GM19463 (cell line): ENCODE results near the gene C3orf70.

Source experiments
- ATAC-seq: cut with Tn5 transposase; IDR thresholded peaks from one replicate; pipeline ENCODE4 v1.9.1; 2021; ENCODE audit warnings: mild to moderate bottlenecking, moderate library complexity; ENCODE audit not compliant: unreplicated experiment

C3orf70 gene

DNA sequence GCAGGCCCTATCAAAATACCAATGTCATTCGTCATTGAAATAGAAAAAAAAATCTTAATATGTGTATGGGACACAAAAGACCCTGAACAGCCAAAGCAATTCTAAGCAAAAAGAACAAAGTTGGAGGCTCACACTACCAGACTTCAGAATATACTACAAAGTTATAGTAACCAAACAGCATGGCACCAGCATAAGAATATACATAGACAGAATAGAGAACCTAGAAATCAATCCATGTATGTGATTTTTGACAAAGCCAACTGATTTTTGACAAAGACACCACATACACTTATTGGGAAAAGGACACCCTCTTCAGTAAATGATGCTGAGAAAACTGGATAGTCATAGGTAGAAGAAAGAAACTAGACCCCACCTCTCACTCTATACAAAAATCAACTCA is 95.0 kb downstream of the C3orf70 start:
- ATAC-seq, result no peak

DNA sequence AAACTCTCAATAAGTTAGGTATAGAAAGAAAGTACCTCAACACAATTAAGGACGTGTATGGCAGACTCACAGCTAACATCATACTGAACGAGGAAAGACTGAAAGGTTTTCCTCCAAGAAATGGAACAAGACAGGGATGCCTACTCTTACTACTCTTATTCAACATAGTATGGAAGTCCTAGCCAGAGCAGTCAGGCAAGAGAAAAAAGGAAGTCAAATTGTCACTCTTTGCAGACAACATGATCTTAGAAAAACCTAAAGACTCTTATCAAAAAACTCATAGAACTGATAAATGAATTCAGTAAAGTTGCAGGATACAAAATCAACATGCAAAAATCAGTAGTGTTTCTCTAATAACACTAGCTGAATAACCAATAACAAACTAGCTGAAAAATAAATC is 96.0 kb downstream of the C3orf70 start:
- no peak for ATAC-seq

DNA sequence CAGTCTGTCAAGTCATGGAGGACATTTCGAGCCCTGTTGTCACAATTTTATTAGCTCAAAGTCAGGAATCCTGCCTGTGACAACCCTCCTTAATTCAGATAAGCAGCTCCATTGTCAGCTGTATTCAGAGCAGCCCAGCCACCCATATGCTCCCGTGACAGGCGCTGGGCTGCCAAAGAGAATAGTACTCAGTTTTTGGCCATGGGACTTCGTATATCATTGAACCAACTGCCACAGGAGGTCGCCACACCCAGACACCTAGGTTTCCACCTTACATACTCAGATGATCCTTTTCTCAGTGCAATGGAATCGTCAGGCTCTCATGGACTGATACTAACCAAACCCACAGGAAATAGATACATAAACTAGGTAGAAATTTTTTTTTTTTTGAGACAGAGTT is 100.2 kb downstream of the C3orf70 start:
- ATAC-seq, result no peak

DNA sequence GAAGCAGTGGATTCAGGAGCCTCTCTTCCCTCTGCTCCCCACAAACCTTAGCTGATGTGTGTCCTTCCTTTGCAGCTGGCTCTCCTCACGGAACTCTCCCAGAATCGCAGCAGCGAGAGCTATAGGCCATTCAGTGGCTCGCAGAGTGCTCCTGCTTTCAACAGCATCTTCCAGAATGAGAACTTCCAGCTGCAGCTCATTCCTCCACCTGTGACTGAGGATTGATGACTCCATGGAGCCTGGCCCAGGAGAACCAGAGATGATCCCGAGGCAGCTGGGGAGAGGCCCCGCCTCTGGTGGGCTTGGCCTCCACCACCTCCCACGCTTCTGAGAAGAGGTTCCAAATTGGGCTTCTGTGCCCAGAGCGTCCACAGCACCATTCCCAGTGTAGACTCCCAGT is 101.1 kb downstream of the C3orf70 start:
- ATAC-seq, result no peak

DNA sequence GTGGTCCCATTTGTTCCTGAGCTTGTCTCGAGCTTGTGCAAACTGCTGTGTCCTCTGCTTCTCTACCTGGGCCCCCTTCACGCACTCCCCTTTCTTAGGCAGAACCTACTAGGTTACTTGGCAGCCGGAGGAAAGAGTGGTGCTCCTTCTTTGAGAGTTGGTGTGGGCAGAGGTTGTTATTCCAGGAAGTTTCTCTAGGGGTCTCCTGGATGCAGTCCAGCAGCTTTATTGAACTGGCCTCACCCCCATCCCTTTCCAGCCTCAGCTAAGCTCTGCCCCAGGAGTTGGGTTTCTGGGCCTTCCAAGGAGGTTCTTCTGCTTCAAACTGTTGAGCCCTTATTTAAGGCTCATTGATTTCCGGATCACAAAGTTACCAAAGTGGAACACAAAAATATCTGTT is 103.2 kb downstream of the C3orf70 start:
- no peak for ATAC-seq

DNA sequence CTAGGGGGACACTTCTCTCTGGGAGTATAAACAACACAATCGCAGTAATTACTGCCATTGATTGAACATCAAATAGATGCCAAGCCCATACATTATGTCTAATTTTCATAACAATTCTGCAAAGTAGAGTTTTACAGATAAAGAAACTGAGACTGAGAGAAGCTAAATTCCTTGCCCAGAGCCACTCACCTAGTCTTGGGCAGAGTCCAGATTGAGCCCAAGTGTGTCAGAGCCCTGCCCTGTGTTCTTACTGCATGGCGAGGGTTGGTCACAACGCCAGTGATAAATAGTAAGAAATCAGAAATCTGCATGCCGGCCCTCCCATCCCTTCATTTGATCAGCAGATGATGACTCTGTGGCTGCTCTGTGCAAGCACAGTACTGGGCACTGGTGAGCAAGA is 106.3 kb downstream of the C3orf70 start:
- ATAC-seq, result no peak

DNA sequence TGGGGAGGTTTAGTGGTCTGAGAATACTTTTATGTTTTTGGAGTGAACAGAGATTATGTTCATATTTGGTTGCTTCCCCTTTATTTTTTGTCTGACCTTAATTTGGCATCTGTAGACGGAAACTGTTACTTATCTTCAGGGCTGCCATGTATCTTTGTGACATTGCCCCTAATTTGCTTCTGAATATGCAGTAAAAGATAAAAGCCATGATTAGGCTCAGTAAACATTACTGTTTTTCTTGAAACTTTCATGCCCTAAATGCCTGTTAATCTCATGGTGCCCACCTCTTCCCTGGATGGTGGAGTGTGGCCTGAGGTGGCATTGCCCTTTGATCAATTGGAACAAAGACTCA is 106.7 kb downstream of the C3orf70 start:
- no peak for ATAC-seq

DNA sequence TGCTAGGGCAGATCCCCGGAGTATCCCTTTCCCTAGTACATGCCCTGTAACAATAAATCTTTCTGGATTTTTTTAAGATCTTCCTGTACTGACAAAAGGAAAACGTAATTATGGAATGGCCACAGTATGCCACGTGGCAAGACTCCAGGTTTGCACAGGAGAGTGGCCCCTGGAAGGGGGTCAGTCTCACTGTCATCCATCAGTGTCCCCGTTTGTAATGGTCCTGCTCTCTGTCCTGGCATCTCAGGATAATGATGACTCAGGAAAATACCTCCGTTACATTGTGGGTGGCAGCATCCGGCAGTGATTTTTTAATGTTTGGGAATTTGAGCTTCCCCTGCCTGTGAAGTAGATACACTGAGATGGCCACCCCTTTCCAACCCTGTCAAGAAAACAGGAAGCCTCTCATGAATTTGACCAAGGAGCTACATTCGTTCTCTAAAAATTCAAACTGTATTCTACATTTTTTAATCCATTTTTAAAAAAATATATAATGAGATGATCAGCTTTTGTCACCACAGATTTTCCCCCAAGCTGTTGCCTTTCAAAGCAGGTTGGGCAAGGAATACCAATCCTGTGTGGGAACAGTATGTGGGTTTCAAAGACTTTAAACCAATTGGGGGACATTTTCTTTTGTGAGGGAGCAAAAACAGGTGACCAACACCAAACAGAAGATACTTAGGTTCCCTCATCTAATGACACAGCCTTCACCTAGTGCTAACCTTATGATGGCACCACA is 110.4 kb downstream of the C3orf70 start:
- no peak for ATAC-seq

DNA sequence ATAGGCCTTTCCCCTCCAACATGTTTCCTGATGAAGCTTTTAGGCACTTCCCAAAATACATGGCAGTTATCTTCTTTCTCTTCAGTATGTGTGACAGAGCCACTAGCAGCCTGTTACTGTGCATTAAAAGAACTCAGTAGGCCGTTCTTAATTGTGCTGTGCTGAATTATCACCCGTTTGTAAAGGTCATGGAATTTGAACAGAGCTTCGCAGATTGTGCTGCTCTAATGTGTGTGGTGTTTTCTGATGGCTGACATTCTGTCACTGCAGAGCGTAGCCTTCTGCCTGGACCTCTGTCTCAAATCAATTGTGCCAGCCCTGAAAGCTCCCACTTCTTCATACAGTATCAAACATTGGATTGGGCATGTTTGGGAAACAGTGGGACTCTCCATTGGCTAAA is 111.3 kb downstream of the C3orf70 start:
- no peak for ATAC-seq

DNA sequence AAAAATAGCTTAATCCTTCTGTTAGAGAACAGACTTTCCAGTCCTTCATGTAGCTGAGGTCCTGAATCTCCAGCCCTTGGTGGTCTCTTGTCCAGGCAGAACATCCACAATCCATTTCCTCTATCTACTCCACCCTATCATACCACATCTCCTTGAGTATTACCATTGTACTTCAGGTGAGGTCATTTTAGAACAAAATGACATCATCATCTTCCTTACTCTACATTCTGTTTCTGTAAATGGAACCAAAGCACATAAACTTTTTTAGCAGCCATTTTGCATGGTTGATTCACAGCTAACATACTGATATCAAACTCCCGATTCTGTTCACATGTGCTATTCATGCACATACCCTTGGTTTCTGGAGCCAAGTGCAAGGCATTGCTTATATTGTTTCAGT is 112.4 kb downstream of the C3orf70 start:
- ATAC-seq, result no peak

DNA sequence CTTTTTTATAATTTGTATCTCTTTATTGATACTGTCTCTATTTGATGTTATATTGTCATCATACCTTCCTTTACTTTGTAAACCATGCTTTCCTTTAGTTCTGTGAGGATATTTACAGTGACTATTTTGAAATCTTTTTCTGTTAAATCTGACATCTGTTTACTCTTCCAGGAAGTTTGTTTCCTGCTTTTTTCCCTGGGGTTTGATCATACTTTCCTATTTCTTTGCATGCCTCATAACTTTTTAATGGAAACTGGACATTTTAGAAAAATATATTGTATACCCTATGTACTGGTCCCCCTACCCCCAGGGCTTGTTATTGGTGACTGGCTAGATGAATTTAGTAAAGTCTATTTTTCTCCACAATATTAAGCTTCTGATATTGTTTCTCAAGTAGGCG is 115.1 kb downstream of the C3orf70 start:
- ATAC-seq, result no peak

DNA sequence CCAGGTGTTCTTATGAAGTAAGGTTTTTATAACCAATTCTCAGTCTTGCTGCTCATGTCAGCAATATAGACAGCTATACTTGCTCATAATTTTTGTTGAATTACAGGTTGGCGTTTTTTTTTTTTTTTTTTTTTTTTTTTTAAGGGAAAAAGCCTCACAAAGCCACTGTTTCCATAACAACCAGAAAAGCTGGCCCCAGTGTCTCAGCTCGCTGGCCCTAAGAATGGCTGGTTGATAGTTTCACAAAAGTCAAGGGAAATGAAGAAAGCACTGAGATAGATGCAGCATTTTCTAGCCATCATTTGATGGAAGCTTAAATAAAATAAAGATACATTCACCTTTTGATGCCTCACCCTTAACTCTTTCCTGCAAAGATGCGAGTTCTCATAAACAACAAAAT is 121.9 kb downstream of the C3orf70 start:
- ATAC-seq, result no peak

DNA sequence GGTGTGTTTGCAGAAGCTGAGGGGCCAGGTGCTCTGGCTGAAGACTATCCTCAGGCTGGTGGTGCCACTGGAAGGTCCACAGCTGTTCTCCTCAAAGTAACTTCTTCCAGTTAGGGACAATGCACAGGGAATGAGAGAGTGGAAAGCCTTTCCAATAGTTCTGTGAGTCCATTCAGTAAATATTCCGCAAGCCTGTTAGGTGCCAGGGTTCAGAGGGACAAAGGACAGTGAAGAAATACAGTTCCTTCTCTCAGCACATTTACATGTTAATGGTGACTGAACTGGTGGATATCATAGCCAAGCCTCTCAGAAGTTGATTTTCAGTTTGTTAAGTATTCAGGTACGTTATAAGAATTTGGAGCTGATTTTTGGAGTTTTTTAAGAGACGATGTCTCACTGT is 122.5 kb downstream of the C3orf70 start:
- ATAC-seq, result no peak

DNA sequence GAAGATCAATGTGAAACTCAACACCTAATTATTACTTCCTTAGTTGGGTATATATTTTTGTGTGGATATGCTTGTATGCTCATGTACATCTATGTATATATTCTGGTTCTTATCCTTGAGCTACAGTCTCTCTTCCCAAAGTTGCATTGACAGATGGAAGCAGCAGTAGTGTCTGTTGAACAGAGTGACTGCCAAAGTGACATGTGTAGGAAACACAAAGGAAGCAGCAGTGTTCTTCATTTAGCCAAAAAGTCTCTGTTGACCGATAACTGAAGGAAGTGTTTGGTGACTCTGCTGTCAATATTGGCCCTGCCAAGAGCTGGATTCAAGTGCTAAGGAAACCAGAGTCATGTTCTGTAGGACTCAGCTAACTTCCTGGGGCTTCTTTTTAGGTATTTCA is 123.8 kb downstream of the C3orf70 start:
- ATAC-seq, result no peak

DNA sequence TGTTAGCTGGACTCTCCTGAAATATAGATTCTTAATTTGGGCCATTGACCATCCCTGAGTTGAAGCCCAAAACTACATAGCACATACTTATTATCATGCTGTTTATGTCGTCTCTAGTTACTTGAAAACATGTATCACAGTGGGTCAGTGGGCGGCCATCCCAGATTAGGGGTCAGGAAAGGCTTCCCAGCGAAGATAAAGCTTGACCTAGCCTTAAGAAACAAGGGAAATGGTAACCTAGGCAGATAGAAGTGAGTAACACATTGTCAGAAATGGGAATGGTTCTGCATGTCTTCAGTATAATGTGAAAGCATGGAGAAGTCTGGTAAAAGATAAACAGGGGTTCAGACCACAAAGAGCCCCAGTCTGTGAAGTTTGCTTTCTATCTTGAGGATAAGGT is 124.7 kb downstream of the C3orf70 start:
- no peak for ATAC-seq
